Nephron (organoid): Measurements from ENCODE around the gene GALNT13.

ENCODE experiments used
- H3K27ac Mint-ChIP-seq, 3 experiments: 2 replicates each; pipeline ENCODE4 v1.8.0; 2020; ENCODE audit warnings: mixed read lengths in 3 of 3, mild to moderate bottlenecking in 2 of 3, moderate library complexity in 1 of 3
- H3K27me3 Mint-ChIP-seq: 2 replicates; pipeline ENCODE4 v1.8.0; 2021; ENCODE audit warnings: low read depth, mild to moderate bottlenecking, moderate library complexity, mixed read lengths
- H3K36me3 Mint-ChIP-seq: 2 replicates; pipeline ENCODE4 v1.8.0; 2020; ENCODE audit warnings: low read depth, mixed read lengths
- H3K4me1 Mint-ChIP-seq: 2 replicates; pipeline ENCODE4 v1.8.0; 2020; ENCODE audit warnings: mixed read lengths
- H3K4me3 Mint-ChIP-seq, 3 experiments: 2 replicates each; pipeline ENCODE4 v1.8.0; 2020; ENCODE audit warnings: mild to moderate bottlenecking in 3 of 3, mixed read lengths in 3 of 3, moderate library complexity in 2 of 3
- H3K9me3 Mint-ChIP-seq: 2 replicates; pipeline ENCODE4 v1.8.0; 2020; ENCODE audit warnings: mixed read lengths
- TF ChIP-seq, protein P1 (sequence below), 3 experiments: fragments of 200-600 bp; sonication (generic); IDR thresholded peaks; one replicate each; pipeline ENCODE4 v1.5.0; 2021; ENCODE audit warnings: antibody characterized with exemption in 3 of 3; ENCODE audit not compliant: unreplicated experiment in 3 of 3

Gene GALNT13

GRCh38 chr2:154261473-154262027, 389.8 kb downstream of the GALNT13 start:
- TF ChIP-seq, protein P1, sequence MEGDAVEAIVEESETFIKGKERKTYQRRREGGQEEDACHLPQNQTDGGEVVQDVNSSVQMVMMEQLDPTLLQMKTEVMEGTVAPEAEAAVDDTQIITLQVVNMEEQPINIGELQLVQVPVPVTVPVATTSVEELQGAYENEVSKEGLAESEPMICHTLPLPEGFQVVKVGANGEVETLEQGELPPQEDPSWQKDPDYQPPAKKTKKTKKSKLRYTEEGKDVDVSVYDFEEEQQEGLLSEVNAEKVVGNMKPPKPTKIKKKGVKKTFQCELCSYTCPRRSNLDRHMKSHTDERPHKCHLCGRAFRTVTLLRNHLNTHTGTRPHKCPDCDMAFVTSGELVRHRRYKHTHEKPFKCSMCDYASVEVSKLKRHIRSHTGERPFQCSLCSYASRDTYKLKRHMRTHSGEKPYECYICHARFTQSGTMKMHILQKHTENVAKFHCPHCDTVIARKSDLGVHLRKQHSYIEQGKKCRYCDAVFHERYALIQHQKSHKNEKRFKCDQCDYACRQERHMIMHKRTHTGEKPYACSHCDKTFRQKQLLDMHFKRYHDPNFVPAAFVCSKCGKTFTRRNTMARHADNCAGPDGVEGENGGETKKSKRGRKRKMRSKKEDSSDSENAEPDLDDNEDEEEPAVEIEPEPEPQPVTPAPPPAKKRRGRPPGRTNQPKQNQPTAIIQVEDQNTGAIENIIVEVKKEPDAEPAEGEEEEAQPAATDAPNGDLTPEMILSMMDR (IDR thresholded peaks at IDR 0.05; ENCODE audit: unreplicated experiment in 3 of 3): no peak
- H3K36me3 Mint-ChIP-seq: no peaks in the 10 kb centered on the region

DNA sequence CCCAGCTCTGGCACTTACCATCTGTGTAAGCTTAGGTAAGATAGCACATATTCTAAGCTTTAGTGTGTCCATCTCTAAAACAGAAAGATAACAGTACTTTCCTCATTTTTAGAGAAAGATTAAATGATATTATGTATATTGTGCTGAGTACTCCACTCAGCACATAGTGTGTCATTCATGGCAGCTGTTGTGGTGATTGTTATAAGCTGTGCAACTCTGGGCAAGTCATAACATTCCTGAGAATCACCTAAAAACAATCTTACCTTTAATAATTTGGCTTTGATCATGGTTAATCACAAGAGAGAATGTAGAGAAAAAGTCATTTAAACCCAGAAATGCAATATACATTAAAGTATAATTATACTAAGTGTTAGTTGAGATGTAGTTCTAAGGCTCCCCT, 391.5 kb downstream of the GALNT13 start:
- H3K4me3 Mint-ChIP-seq: no peak overlapping the region
- no peaks in the 10 kb centered on the region for H3K27me3 Mint-ChIP-seq
- no peaks in the 10 kb centered on the region for H3K4me1 Mint-ChIP-seq
- no peaks in the 10 kb centered on the region for H3K9me3 Mint-ChIP-seq
- H3K36me3 Mint-ChIP-seq: no peaks in the 10 kb centered on the region
- H3K27ac Mint-ChIP-seq: no peak overlapping the region
- TF ChIP-seq, protein P1 (IDR thresholded peaks at IDR 0.05; ENCODE audit: unreplicated experiment in 3 of 3): no peak

More at GRCh38 chr2:154261473-154262027, 389.8 kb downstream of the GALNT13 start:
- H3K4me1 Mint-ChIP-seq: no peaks in the 10 kb centered on the region
- no peaks in the 10 kb centered on the region for H3K9me3 Mint-ChIP-seq
- H3K27me3 Mint-ChIP-seq: no peaks in the 10 kb centered on the region
- no peak overlapping the region for H3K27ac Mint-ChIP-seq
- no peak overlapping the region for H3K4me3 Mint-ChIP-seq

DNA sequence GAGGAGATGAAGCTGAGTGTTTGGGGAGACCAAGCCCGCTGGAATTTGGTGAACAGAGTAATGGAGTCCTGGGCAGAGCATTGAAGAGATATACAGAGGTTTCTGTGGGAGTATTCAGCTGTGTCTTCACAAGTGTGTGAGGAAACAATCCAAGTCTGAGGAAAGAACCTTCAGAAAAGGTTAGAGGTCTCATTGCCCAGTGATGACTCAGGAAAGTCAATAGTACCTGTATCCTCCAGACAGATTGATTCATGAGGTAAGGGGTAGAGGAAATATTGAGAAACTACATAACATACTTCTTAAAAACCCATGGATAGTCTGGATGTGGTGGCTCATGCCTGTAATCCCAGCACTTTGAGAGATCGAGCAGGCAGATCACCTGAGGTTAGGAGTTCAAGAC, 392.3 kb downstream of the GALNT13 start:
- no peaks in the 10 kb centered on the region for H3K36me3 Mint-ChIP-seq
- H3K27ac Mint-ChIP-seq: no peak overlapping the region
- no peaks in the 10 kb centered on the region for H3K4me1 Mint-ChIP-seq
- H3K4me3 Mint-ChIP-seq: no peak overlapping the region
- H3K9me3 Mint-ChIP-seq: no peaks in the 10 kb centered on the region
- TF ChIP-seq, protein P1 (IDR thresholded peaks at IDR 0.05; ENCODE audit: unreplicated experiment in 3 of 3): no peak
- no peaks in the 10 kb centered on the region for H3K27me3 Mint-ChIP-seq

DNA sequence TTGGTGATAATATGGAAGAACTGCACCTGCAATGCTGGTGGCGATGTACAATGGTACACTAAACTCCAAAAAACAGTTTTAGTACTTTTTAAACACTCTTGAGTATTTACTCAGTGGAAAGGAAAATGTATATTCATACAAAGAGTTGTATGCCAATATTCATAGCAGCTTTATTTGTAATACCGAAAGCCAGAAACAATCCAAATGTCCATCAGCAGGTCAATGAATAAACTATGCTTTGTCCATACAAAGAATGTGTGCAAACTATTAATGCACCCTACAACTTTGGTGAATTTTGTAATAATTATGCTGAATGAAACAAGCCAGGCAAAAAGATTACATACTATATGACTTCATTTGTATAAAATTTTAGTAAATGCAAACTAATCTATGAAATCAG, 396.3 kb downstream of the GALNT13 start:
- Mint-ChIP-seq H3K9me3 (no peaks in the 10 kb centered on the region), H3K27ac (no peak overlapping the region), H3K36me3 (no peaks in the 10 kb centered on the region), H3K4me3 (no peak overlapping the region), H3K27me3 (no peaks in the 10 kb centered on the region), H3K4me1 (no peaks in the 10 kb centered on the region)
- TF ChIP-seq, protein P1 (IDR thresholded peaks at IDR 0.05; ENCODE audit: unreplicated experiment in 3 of 3): no peak

- Mint-ChIP-seq H3K36me3 (no peaks in the 10 kb centered on the region), H3K4me1 (no peaks in the 10 kb centered on the region), H3K4me3 (no peak overlapping the region), H3K9me3 (peaks cover 2% of the 10 kb centered on the region), H3K27ac (no peak overlapping the region), H3K27me3 (no peaks in the 10 kb centered on the region)
- TF ChIP-seq, protein P1 (IDR thresholded peaks at IDR 0.05; ENCODE audit: unreplicated experiment in 3 of 3): no peak
These were observed 408.8 kb downstream of the GALNT13 start for GRCh38 chr2:154280543-154280942.

GRCh38 chr2:154289870-154290269, 418.1 kb downstream of the GALNT13 start:
- H3K27ac Mint-ChIP-seq: peak overlapping the region in 1 of 3 experiments; percentile 41
- H3K9me3 Mint-ChIP-seq: peaks cover 12% of the 10 kb centered on the region
- peaks cover 5% of the 10 kb centered on the region for H3K4me1 Mint-ChIP-seq
- H3K27me3 Mint-ChIP-seq: no peaks in the 10 kb centered on the region
- no peak overlapping the region for H3K4me3 Mint-ChIP-seq
- H3K36me3 Mint-ChIP-seq: peaks cover 16% of the 10 kb centered on the region
- TF ChIP-seq, protein P1 (IDR thresholded peaks at IDR 0.05; ENCODE audit: unreplicated experiment in 3 of 3): no peak
